Sigmoid colon (tissue), 4 donors: ENCODE results near the gene ABLIM1.

ENCODE experiments used
- CTCF ChIP-seq, 4 experiments: fragments of 450-650 bp in 3 of 4; fragments of 200-600 bp in 1 of 4; IDR thresholded peaks; one replicate each; pipeline ENCODE4 v1.5.1; 2016 to 2019; ENCODE audit warnings: antibody characterized with exemption in 4 of 4, mild to moderate bottlenecking in 3 of 4, moderate library complexity in 2 of 4
- EP300 ChIP-seq, 4 donors: sonication (generic); formaldehyde crosslinking; IDR thresholded peaks; one replicate each; pipeline ENCODE4 v1.6.1; 2017; ENCODE audit warnings: antibody characterized with exemption in 4 of 4
- POLR2A ChIP-seq, 2 donors: fragments of 450-650 bp; IDR thresholded peaks; one replicate each; pipeline ENCODE4 v1.6.1; 2016; ENCODE audit warnings: antibody characterized with exemption in 2 of 2, mild to moderate bottlenecking in 2 of 2, moderate library complexity in 2 of 2

- TF ChIP-seq CTCF (IDR thresholded peaks at IDR 0.05) (no peak), EP300 (IDR thresholded peaks at IDR 0.05) (no peak), POLR2A (IDR thresholded peaks at IDR 0.05) (no peak)
These were observed 7.3 kb upstream of the ABLIM1 start for GRCh38 chr10:114665406-114665805.
